SW 1271 (cell line): ENCODE results near the gene TCF7L2.

Source experiments
- DNase-seq, 2 experiments: peaks; one replicate each; lab custom pipeline; 2025; lab: John Stamatoyannopoulos, UW

Gene TCF7L2

GRCh38 chr10:112948196-112948595 is 1.9 kb upstream of the TCF7L2 start:
- DNase-seq = no peak

- peak in 1 of 2 experiments; percentile 23 for DNase-seq
Measured at GRCh38 chr10:112949143-112949823, 764 bp upstream of the TCF7L2 start.

GRCh38 chr10:112950714-112951358 is 789 bp downstream of the TCF7L2 start:
- DNase-seq = no peak

- DNase-seq = peak in 1 of 2 experiments; percentile 41
Measured at GRCh38 chr10:112951359-112952281, 1.6 kb downstream of the TCF7L2 start.

GRCh38 chr10:112952282-112953173 is 2.5 kb downstream of the TCF7L2 start:
- no peak for DNase-seq

GRCh38 chr10:112953174-112954159 is 3.4 kb downstream of the TCF7L2 start:
- DNase-seq = no peak

- DNase-seq = no peak
Measured at GRCh38 chr10:112954974-112955581, 5.0 kb downstream of the TCF7L2 start.

GRCh38 chr10:112955582-112956421 is 5.8 kb downstream of the TCF7L2 start:
- no peak for DNase-seq

GRCh38 chr10:112956631-112957350 is 6.7 kb downstream of the TCF7L2 start:
- no peak for DNase-seq

- DNase-seq = no peak
Measured at GRCh38 chr10:112957640-112958092, 7.6 kb downstream of the TCF7L2 start.

- DNase-seq = no peak
Measured at GRCh38 chr10:112958275-112958995, 8.4 kb downstream of the TCF7L2 start.

GRCh38 chr10:112959207-112959838 is 9.3 kb downstream of the TCF7L2 start:
- no peak for DNase-seq

GRCh38 chr10:112960151-112960681 is 10.2 kb downstream of the TCF7L2 start:
- no peak for DNase-seq

- DNase-seq = no peak
Measured at GRCh38 chr10:112961609-112962008, 11.6 kb downstream of the TCF7L2 start.

GRCh38 chr10:112962343-112962742 is 12.3 kb downstream of the TCF7L2 start:
- DNase-seq = no peak

GRCh38 chr10:112963835-112964234 is 13.8 kb downstream of the TCF7L2 start:
- peak in 1 of 2 experiments; percentile 29 for DNase-seq

- DNase-seq = no peak
Measured at GRCh38 chr10:112964482-112964881, 14.4 kb downstream of the TCF7L2 start.
